H1 (cell line): Measurements from ENCODE around the gene SPRR2F. TPM values are rescaled to one million over a fixed set of nuclear protein-coding genes. Genes with fewer than 3 reads are reported as not detected.
A peak's percentile ranks its signal among the peaks of the same experiment; 100 is the strongest.

Source experiments
- CTCF ChIA-PET: fragments of 300-600 bp; sonication (Branson Sonifier 250); formaldehyde crosslinking; loops from one replicate; lab custom pipeline; 2021; ENCODE audit not compliant: partially characterized antibody; lab: Charles Lee
- POLR2A ChIA-PET: fragments of 300-600 bp; sonication (Branson Sonifier 250); formaldehyde crosslinking; loops from one replicate; lab custom pipeline; 2021; ENCODE audit warnings: inconsistent platforms; ENCODE audit not compliant: partially characterized antibody; lab: Charles Lee
- DNase-seq, 2 experiments: peaks; one replicate each; pipeline versions ENCODE4 v3.0.0 to v3.0.0-alpha.2; 2010 to 2022; ENCODE audit warnings: low spot score in 2 of 2, low read depth in 1 of 2, mixed read lengths in 1 of 2
- FAIRE-seq: peaks from 2 replicates; lab custom pipeline; 2011; peaks lifted over from hg19 to GRCh38; lab: Jason Lieb, UNC
- H2AFZ ChIP-seq: 2 replicates; pipeline ENCODE4 v1.8.1; 2012; ENCODE audit warnings: low read length, inconsistent platforms
- H2AK5ac ChIP-seq: 2 replicates; pipeline ENCODE4 v1.6.1; 2013; ENCODE audit warnings: low read depth, low read length
- H2BK120ac ChIP-seq: replicated peaks from 2 replicates; pipeline ENCODE3; 2013; ENCODE audit warnings: low read depth, low read length, inconsistent platforms
- H2BK12ac ChIP-seq: 2 replicates; pipeline ENCODE4 v1.6.1; 2013; ENCODE audit warnings: low read depth, low read length
- H2BK15ac ChIP-seq: 2 replicates; pipeline ENCODE4 v1.6.1; 2013; ENCODE audit warnings: low read length
- H2BK20ac ChIP-seq: 2 replicates; pipeline ENCODE4 v1.6.1; 2013; ENCODE audit warnings: low read length
- H2BK5ac ChIP-seq: 2 replicates; pipeline ENCODE4 v1.6.1; 2013; ENCODE audit warnings: low read depth, low read length
- H3K14ac ChIP-seq: 2 replicates; pipeline ENCODE4 v1.6.1; 2013; ENCODE audit warnings: inconsistent platforms; ENCODE audit not compliant: insufficient read length
- H3K18ac ChIP-seq: 2 replicates; pipeline ENCODE4 v1.6.1; 2013; ENCODE audit warnings: low read length; ENCODE audit errors: extremely low read depth
- H3K23ac ChIP-seq: 2 replicates; pipeline ENCODE4 v1.6.1; 2013; ENCODE audit warnings: inconsistent platforms; ENCODE audit not compliant: insufficient read length
- H3K23me2 ChIP-seq: 2 replicates; pipeline ENCODE4 v1.6.1; 2013; ENCODE audit warnings: low read depth, low read length
- H3K27ac ChIP-seq: 2 replicates; pipeline ENCODE4 v1.6.1; 2011; ENCODE audit warnings: low read depth, low read length, inconsistent platforms
- H3K27me3 ChIP-seq, 4 experiments: replicated peaks in 1 of 4; 1 replicate in 1 of 4; 2 replicates in 3 of 4; pipeline versions ENCODE4 v1.6.1 to v1.8.1; 2011 to 2013; ENCODE audit warnings: low read length in 3 of 4, mild to moderate bottlenecking in 3 of 4, inconsistent platforms in 2 of 4, mixed read lengths in 2 of 4, moderate library complexity in 1 of 4; ENCODE audit not compliant: control insufficient read depth in 3 of 4, insufficient read depth in 3 of 4; ENCODE audit errors: extremely low read depth in 1 of 4
- H3K36me3 ChIP-seq, 4 experiments: 2 replicates each; pipeline versions ENCODE4 v1.6.1 to v1.8.1; 2011 to 2013; ENCODE audit warnings: mild to moderate bottlenecking in 4 of 4, low read length in 3 of 4, moderate library complexity in 2 of 4, control low read depth in 1 of 4, inconsistent platforms in 1 of 4; ENCODE audit not compliant: insufficient read depth in 4 of 4, control insufficient read depth in 2 of 4
- H3K4ac ChIP-seq: replicated peaks from 2 replicates; pipeline ENCODE3; 2013; ENCODE audit warnings: low read length, low read depth, mixed read lengths, inconsistent platforms; ENCODE audit not compliant: insufficient read length
- H3K4me1 ChIP-seq, 4 experiments: replicated peaks in 1 of 4; 1 replicate in 1 of 4; 2 replicates in 3 of 4; pipeline versions ENCODE4 v1.6.1 to v1.8.1; 2011 to 2013; ENCODE audit warnings: low read length in 3 of 4, inconsistent platforms in 2 of 4, mixed read lengths in 1 of 4; ENCODE audit not compliant: insufficient read depth in 4 of 4, control insufficient read depth in 3 of 4
- H3K4me2 ChIP-seq, 2 experiments: 2 replicates each; pipeline versions ENCODE4 v1.6.1 to v1.8.1; 2011 to 2013; ENCODE audit warnings: low read depth in 2 of 2, low read length in 2 of 2, control low read depth in 1 of 2, inconsistent platforms in 1 of 2, mild to moderate bottlenecking in 1 of 2; ENCODE audit not compliant: insufficient read depth in 1 of 2
- H3K4me3 ChIP-seq, 4 experiments: fragments of 200-600, 300-600 bp in 1 of 4; sonication (generic), shearing (Covaris generic), sonication (Bioruptor Twin) in 1 of 4; 2 replicates each; pipeline versions ENCODE4 v1.5.1 to v1.8.1; 2011 to 2016; ENCODE audit warnings: low read length in 4 of 4, low read depth in 3 of 4, control low read depth in 2 of 4, inconsistent platforms in 2 of 4, mild to moderate bottlenecking in 2 of 4, mixed read lengths in 1 of 4, moderate library complexity in 1 of 4; ENCODE audit not compliant: insufficient read depth in 2 of 4; ENCODE audit errors: extremely low read depth in 1 of 4
- H3K56ac ChIP-seq: replicated peaks from 2 replicates; pipeline ENCODE3; 2013; ENCODE audit warnings: low read depth, mild to moderate bottlenecking, mixed read lengths, low read length, inconsistent platforms; ENCODE audit not compliant: insufficient read length
- H3K79me1 ChIP-seq: 2 replicates; pipeline ENCODE4 v1.6.1; 2013; ENCODE audit warnings: low read depth, low read length, control low read depth
- H3K79me2 ChIP-seq, 2 experiments: 2 replicates each; pipeline versions ENCODE4 v1.6.1 to v1.8.1; 2012 to 2013; ENCODE audit warnings: low read length in 2 of 2, mild to moderate bottlenecking in 2 of 2, inconsistent platforms in 1 of 2; ENCODE audit not compliant: insufficient read depth in 2 of 2, control insufficient read depth in 1 of 2
- H3K9ac ChIP-seq, 4 experiments: replicated peaks in 1 of 4; 1 replicate in 1 of 4; 2 replicates in 3 of 4; pipeline versions ENCODE4 v1.6.1 to v1.8.1; 2011 to 2013; ENCODE audit warnings: low read depth in 3 of 4, low read length in 3 of 4, control low read depth in 2 of 4, mild to moderate bottlenecking in 2 of 4, moderate library complexity in 2 of 4, inconsistent platforms in 1 of 4; ENCODE audit errors: extremely low read depth in 1 of 4
- H3K9me3 ChIP-seq, 2 experiments: 2 replicates each; pipeline versions ENCODE4 v1.6.1 to v1.8.1; 2012 to 2013; ENCODE audit warnings: mild to moderate bottlenecking in 2 of 2, moderate library complexity in 2 of 2, control low read depth in 1 of 2, inconsistent platforms in 1 of 2, low read depth in 1 of 2, low read length in 1 of 2, mixed read lengths in 1 of 2; ENCODE audit not compliant: insufficient read depth in 2 of 2
- H4K20me1 ChIP-seq, 2 experiments: replicated peaks in 1 of 2; 2 replicates each; pipeline versions ENCODE3 to v1.8.1; 2011 to 2013; ENCODE audit warnings: inconsistent platforms in 2 of 2, low read length in 2 of 2, mild to moderate bottlenecking in 1 of 2; ENCODE audit not compliant: insufficient read depth in 2 of 2, control insufficient read depth in 1 of 2
- H4K5ac ChIP-seq: 2 replicates; pipeline ENCODE4 v1.6.1; 2013; ENCODE audit warnings: low read length, low read depth, mixed read lengths, inconsistent platforms; ENCODE audit not compliant: insufficient read length
- H4K8ac ChIP-seq: 2 replicates; pipeline ENCODE4 v1.8.0; 2013; ENCODE audit warnings: mild to moderate bottlenecking, moderate library complexity, low read length, inconsistent platforms; ENCODE audit not compliant: insufficient read depth; ENCODE audit errors: extremely low read depth
- H4K91ac ChIP-seq: replicated peaks from 2 replicates; pipeline ENCODE3; 2013; ENCODE audit warnings: low read length, mixed read lengths, inconsistent platforms; ENCODE audit not compliant: insufficient read length
- BACH1 ChIP-seq: IDR thresholded peaks from 2 replicates; pipeline ENCODE4 v1.6.1; 2012; ENCODE audit warnings: low read length, improper control_type of control experiment
- EZH2 ChIP-seq: fragments of 200-600 bp; sonication (generic); IDR thresholded peaks from 2 replicates; pipeline ENCODE4 v1.7.1; 2012; ENCODE audit warnings: low read depth, mild to moderate bottlenecking, moderate library complexity, low read length, inconsistent platforms; ENCODE audit not compliant: severe bottlenecking
- MAX ChIP-seq: IDR thresholded peaks from 2 replicates; pipeline ENCODE4 v1.6.1; 2012; ENCODE audit warnings: inconsistent platforms
- SP1 ChIP-seq: IDR thresholded peaks from 2 replicates; pipeline ENCODE4 v1.6.1; 2011; ENCODE audit warnings: low read depth, low read length
- WGBS, 2 experiments: shearing (Covaris generic) in 1 of 2; methylation state at CpG; one replicate each; pipeline versions ENCODE4 v1.1.6 to v1.1.7; 2013 to 2015; ENCODE audit warnings: low lambda C conversion rate in 2 of 2, mixed read lengths in 2 of 2, inconsistent platforms in 1 of 2, low coverage in 1 of 2, missing lambda C conversion rate in 1 of 2; ENCODE audit not compliant: insufficient replicate concordance in 2 of 2, insufficient coverage in 1 of 2, insufficient read length in 1 of 2; ENCODE audit errors: extremely low coverage in 1 of 2, missing lambda C conversion rate in 1 of 2; 5-methylcytosine and 5-hydroxymethylcytosine counted together
- long read RNA-seq, 2 experiments: library from RNA in 1 of 2; library from capped mRNA in 1 of 2; stranded (forward); transcript quantifications; one replicate each; pipeline ENCODE4 v2.0.0, GENCODE V29; 2021; ENCODE audit warnings: inconsistent platforms in 1 of 2
- polyA minus RNA-seq, 3 experiments: library from RNA; depleted of rRNA, polyadenylated mRNA; stranded (reverse); fragments of >200 nt; gene quantifications; 1 replicate in 2 of 3; 2 replicates in 1 of 3; pipeline ENCODE4 v1.2.3, GENCODE V29; 2011
- polyA plus RNA-seq, 7 experiments: library from polyadenylated mRNA; depleted of rRNA in 3 of 7; stranded (reverse) in 5 of 7; unstranded in 2 of 7; fragments of >200 nt in 5 of 7; fragments of 200-250 nt in 2 of 7; gene quantifications; 1 replicate in 5 of 7; 2 replicates in 1 of 7; 4 replicates in 1 of 7; pipeline versions ENCODE4 v1.2.1 to v1.2.3, GENCODE V29; 2011 to 2013; ENCODE audit warnings: missing spikeins in 2 of 7, mixed read lengths in 2 of 7
- total RNA-seq: library from RNA; stranded (reverse); fragmentation: NEBNext Ultra II Directional; extraction: Animal tissue kit (Norgen Biotek cat#: 25700); gene quantifications from 2 replicates; pipeline ENCODE4 v1.2.1, GENCODE V29; 2021

Gene SPRR2F, protein sequence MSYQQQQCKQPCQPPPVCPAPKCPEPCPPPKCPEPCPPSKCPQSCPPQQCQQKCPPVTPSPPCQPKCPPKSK
- 1.0 and 1.1 TPM in 2 replicates for total RNA-seq
- polyA plus RNA-seq (2011; rRNA removed), result 0.49 and 0.50 TPM in 2 replicates
- polyA plus RNA-seq (2011; cell fraction: cytosol; rRNA removed), result 0.37 TPM
- 0.66 TPM for polyA plus RNA-seq (2011; cell fraction: nucleus; rRNA removed)
- polyA plus RNA-seq (2012, experiment 1 of 2), result 0.70 to 1.8 TPM (median 0.81 TPM) in 4 replicates
- 0.84 TPM for polyA plus RNA-seq (2012, experiment 2 of 2)
- polyA plus RNA-seq (2013, experiment 1 of 2), result 0.83 TPM
- polyA plus RNA-seq (2013, experiment 2 of 2), result 1.1 TPM
- polyA minus RNA-seq (2011; rRNA and poly(A)+ RNA removed), result 0.54 TPM in 1 of 2 replicates, not detected in the other
- not detected for polyA minus RNA-seq (2011; cell fraction: cytosol; rRNA and poly(A)+ RNA removed)
- polyA minus RNA-seq (2011; cell fraction: nucleus; rRNA and poly(A)+ RNA removed), result not detected
- long read RNA-seq, experiment 1, result 0 reads
- long read RNA-seq, experiment 2, result 0 reads

GRCh38 chr1:153113416-153113815, at the start of gene SPRR2F:
Gene SPRR2F (minus strand): TSS chr1:153113516. CDS start chr1:153112733, 783 bp downstream.
- Histone ChIP-seq H3K56ac (no peak within 1 kb of the TSS), H4K91ac (no peak within 1 kb of the TSS), H2AK5ac (no peak within 1 kb of the TSS), H3K79me2 (no peaks in the 10 kb centered on the region), H3K79me1 (no peaks in the 10 kb centered on the region), H2AFZ (peak within 1 kb of the TSS; percentile 28; the same call in 1 of the 2 replicates), H2BK15ac (no peak within 1 kb of the TSS), H2BK5ac (no peak within 1 kb of the TSS), H3K23ac (no peak within 1 kb of the TSS), H3K4me3 (no peak within 1 kb of the TSS), H2BK12ac (no peak within 1 kb of the TSS), H2BK120ac (no peak within 1 kb of the TSS), H3K9ac (no peak within 1 kb of the TSS), H3K14ac (no peak within 1 kb of the TSS), H3K18ac (no peak within 1 kb of the TSS), H4K8ac (no peak within 1 kb of the TSS; the same call in 1 of the 2 replicates), H3K4ac (no peak within 1 kb of the TSS), H3K27me3 (no peaks in the 10 kb centered on the region), H4K5ac (no peak within 1 kb of the TSS), H3K4me2 (no peak within 1 kb of the TSS), H3K23me2 (no peaks in the 10 kb centered on the region), H2BK20ac (no peak within 1 kb of the TSS), H3K36me3 (no peaks in the 10 kb centered on the region), H3K4me1 (peaks cover 0 to 3% (median 0%) of the 10 kb centered on the region in 4 experiments; a peak in 1 of 7 replicates), H3K9me3 (no peaks in the 10 kb centered on the region), H4K20me1 (no peaks in the 10 kb centered on the region), H3K27ac (no peak within 1 kb of the TSS)
- ChIA-PET CTCF (interaction anchor here (1.3 to 1.5 kb wide), 2 partner anchors 79 to 243 kb away, joined by 3 to 4 read pairs; no protein-coding TSS in a partner anchor), POLR2A (no interaction called here)
- no peak for FAIRE-seq
- no peak for TF ChIP-seq BACH1
- TF ChIP-seq SP1, result no peak
- TF ChIP-seq MAX, result no peak
- no peak for TF ChIP-seq EZH2
- WGBS, 2 experiments, result 95% methylated on average over 3 of the region's 3 CpGs; no CpG with 5 or more reads in 1 of the 2 experiments
- no peak for DNase-seq
